DND-41 (cell line): Measurements from ENCODE around the gene TTC23.

Source experiments
- CTCF ChIP-seq: IDR thresholded peaks from 2 replicates; pipeline ENCODE4 v1.5.1; 2012; ENCODE audit warnings: borderline replicate concordance, low read length, moderate library complexity, mild to moderate bottlenecking; ENCODE audit not compliant: poor library complexity, severe bottlenecking; ENCODE audit errors: extremely low read depth
- EZH2 ChIP-seq: IDR thresholded peaks from 3 replicates; pipeline ENCODE4 v1.6.1; 2012; ENCODE audit warnings: borderline replicate concordance, low read depth, mild to moderate bottlenecking, moderate library complexity, low read length, inconsistent platforms; ENCODE audit not compliant: severe bottlenecking

DNA sequence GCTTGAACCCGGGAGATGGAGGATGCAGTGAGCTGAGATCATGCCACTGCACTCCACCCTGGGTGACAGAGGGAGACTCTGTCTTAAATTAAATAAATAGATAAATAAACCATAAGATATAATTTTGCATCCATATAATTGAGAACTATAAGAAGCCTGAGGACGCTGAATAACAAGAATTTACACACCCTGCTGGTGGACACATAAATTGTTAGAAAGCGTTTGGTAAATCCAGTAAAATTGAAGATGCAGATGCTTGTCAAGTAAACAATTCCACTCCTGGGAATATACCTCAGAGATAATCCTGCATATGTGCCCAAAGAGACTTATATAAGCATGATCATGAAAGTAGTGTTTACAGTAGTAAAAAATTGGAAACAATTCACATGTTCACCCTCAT, 41.7 kb downstream of the TTC23 start:
- TF ChIP-seq CTCF = no peak
- no peak for TF ChIP-seq EZH2
